EH (cell line): ENCODE measurements around the gene NFU1.
"Not testable (repeated sequence)": the region's sequence is repeated elsewhere in the genome, so short reads cannot be mapped to it uniquely, and the experiment has no call there.

ENCODE experiments used
- DNase-seq: peaks from one replicate; pipeline ENCODE4 v3.0.0-alpha.2; 2015; ENCODE audit warnings: low read depth

Gene NFU1

DNA sequence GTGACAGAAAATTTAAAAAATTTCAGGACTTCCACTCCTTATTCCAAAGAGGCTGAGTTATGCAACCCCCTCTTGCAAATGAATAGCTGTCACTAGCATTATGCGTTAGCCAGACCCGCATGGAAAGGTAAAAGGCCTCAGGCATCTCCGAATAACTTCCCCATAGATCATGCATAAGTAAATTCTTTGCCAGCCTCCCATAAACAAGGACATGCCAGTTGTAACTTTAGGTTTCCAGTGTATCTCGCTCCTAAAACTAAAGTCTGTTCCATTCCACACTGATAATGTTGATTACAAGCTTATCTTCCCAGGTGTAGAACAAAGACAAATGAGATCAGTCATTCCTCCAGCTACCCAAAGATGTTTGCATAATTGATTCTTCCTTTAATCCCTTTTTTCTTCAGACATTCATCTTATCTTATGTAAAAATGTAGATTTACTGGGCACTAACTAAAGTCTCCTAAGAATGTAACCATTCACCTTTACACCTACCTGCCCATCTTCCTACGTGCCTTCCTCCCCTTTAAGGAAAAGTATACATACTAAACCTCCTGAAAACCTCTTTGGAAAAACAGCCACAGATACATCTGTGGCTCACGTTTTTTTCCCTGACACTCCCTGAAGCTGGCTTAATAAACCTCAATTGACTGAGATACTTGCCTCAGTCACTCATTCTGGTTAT lies 13.6 kb upstream of the NFU1 start:
- DNase-seq: no peak

DNA sequence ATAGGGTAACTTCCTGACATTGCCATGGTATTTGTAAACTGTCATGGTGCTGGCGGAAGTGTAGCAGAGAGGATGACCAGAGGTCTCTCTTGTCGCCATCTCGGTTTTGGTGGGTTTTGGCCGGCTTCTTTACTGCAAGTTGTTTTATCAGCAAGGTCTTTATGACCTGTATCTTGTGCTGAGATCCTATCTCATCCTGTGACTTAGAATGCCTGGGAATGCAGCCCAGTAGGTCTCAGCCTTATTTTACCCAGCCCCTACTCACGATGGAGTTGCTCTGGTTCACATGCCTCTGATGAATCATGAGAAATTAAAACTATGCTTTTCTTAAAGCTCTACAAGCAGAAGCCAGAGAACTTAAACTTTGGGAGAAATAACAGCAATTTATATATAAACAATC lies 12.7 kb upstream of the NFU1 start:
- peak; percentile 70 for DNase-seq

DNA sequence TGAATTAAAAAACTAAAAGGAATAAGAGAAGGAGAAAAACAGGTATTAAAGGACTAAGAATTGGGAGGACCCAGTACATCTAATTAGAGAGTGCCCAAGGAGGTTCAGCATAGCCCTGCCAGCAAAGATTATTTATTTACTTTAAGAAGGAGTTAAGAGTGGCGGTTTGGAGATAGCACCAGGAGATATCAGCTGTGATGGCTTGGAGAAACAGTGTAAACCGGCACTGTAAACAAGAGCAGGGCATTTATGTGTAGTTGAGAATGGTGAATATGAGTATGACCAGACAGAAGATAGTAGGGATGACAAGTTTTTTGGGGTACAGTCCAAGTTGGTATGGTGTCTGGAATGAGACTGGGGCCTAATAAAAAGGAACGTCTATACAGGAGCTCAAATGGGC lies 6.4 kb upstream of the NFU1 start:
- DNase-seq: not testable (repeated sequence)

DNA sequence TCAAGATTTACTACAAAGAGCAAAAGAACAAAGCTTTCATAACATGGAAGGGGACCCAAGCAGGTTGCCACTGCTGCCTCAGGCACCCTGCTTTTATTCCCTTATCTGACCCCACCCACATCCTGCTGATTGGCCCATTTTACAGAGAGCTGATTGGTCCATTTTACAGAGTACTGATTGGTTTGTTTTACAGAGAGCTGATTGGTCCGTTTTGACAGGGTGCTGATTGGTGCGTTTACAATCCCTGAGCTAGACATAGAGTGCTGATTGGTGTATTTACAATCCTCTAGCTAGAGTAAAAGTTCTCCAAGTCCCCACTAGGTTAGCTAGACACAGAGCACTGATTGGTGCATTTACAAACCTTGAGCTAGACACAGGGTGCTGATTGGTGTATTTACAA lies 2.3 kb upstream of the NFU1 start:
- not testable (repeated sequence) for DNase-seq

DNA sequence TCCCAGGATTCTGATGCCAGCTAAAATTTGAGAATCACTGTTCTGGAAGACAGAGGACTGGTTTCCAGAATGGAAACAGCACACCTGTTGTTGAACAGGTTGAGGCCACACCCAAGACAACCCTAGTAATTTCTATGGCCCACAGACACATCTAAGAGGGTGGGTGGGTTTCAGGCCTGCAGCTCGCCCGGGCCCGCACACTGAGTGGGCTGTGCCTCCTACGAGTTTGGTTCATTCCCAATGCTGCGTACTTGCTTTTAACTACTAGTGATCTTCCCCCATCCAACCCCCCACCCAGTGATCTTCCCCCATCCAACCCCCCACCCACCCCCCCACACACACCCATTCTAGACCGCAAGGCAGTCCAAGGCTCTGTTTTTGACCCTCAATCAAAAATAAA lies 1.3 kb upstream of the NFU1 start:
- DNase-seq: no peak

DNA sequence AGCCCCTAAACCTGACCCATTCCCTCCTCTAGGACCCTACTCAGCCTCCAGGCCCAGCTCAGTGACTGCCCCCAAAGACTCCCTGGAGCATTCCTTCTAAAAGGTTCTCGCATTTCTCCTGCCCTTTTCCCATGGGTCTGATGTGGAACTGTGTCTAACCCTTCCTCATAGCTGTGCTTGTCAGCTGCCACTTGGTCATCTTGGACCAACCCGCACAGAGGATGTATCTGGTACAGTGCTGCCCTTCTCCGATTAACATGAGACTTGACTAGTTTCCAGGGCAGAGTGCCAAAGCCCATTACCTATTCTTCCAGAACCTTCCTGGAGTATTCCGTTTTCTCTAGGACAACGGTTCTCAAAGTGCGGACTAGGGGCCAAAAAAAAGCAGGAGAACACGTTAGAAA lies 518 bp upstream of the NFU1 start:
- DNase-seq: no peak

DNA sequence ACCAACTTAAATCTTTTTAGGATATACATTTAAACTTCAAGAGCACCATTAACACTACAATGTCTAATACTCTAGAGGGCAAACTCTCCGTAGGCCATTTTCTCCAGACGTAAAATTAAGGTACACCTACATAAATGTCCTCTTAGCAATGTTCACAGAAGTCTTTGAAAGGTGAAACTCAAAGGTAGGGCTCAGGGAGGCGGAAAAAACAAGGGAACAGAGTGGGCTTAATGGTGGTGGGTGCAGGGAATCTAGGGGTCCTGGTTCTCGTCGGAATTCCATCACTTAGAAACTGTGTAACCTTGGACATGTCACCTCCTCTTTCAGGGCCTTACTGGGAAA lies 668 bp downstream of the NFU1 start:
- DNase-seq: no peak

DNA sequence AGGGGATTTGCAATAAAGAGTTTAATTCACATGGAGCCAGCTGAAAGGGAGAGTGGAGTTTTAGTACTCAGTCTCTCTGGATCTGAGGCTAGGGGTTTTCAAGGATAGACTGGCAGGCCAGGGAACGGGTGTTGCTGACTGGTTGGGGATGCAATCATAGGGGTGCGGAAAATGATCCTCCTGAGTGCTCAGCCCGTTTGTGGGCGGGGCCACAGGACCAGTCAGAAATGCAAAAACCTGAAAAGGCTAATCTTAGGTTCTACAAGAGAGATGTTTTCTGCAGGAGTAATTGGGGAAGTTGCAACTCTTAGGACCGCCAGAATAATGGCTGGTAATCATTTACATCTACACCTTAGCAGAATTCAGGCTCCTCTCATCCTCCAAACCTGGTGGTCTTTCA lies 2.5 kb downstream of the NFU1 start:
- DNase-seq: no peak

DNA sequence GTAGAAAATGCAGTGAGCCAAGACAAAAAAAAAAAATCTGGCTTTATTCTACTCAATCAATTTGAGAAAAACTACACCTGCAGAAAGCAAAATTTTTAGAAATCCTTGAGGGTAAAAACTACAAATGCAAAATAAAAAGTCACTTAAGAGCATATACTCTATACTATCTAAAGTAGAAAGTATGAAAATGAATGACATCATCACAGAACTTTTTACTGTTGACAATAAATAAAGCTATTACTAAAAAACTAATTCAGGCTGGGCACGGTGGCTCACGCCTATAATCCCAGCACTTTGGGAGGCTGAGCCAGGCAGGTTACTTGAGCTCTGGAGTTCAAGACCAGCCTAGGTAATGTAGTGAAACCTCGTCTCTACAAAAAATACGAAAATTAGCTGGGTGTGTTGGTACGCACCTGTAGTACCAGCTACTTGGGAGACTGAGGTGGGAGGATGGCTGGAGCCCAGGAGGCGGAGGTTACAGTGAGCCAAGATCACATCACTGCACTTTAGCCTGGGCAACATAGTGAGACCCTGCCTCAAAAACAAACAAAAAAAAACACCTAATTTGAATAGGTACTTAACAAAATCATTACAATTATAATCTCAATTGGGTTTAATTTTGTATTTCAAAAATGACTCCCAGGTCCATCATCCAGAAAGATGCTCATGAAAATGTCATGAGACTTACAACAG lies 7.6 kb downstream of the NFU1 start:
- DNase-seq: no peak

DNA sequence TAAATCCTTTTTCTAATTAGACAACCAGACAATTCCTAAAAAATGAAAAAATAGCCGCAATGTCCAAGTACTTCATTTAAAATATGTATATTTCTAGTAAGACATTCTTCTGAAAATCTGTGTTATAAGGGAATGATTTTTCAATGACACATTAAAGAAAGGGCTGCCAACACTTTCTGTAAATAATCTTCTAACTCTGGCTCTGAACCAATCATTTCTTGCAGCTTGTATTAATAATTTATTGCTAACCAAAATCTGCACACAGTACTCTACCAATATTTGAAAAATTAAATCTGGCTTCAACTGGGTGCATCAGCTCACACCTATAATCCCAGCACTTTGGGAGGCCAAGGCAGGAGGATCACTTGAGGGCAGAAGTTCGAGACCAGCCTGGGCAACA lies 8.3 kb downstream of the NFU1 start:
- DNase-seq: no peak

DNA sequence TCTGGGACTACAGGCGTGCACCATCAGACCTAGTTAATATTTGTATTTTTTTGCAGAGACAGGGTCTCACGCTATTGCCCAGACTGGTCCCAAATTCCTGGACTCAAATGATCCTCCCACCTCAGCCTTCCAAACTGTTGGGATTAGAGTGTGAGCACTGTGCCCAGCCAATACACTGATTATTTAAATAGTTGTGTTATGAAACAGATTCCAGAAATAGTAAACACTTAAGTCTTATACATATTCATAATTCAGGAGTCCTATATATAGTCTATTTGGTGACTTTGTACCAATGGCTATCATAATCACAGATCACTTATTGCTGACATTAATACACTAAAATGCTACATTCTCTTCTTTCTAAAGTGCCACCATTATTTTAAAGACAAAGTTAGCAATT lies 12.8 kb downstream of the NFU1 start:
- no peak for DNase-seq

DNA sequence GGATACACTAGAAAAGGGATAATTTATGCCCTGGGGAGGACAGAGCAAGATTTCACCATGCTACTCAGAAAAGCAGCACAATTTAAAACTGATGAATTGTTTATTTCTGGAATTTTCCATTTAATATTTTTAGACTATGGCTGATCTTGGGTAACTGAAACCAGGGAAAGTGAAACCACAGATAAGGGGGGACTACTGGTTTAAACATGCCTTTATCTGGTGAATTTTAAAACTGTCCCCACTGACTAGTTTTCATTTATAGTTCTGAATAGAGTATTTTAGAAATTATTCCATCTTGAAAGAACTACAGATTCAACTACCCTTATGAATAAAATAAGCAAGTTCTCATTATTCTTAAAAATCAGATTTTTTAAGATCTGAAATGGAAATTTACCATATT lies 15.0 kb downstream of the NFU1 start:
- no peak for DNase-seq

DNA sequence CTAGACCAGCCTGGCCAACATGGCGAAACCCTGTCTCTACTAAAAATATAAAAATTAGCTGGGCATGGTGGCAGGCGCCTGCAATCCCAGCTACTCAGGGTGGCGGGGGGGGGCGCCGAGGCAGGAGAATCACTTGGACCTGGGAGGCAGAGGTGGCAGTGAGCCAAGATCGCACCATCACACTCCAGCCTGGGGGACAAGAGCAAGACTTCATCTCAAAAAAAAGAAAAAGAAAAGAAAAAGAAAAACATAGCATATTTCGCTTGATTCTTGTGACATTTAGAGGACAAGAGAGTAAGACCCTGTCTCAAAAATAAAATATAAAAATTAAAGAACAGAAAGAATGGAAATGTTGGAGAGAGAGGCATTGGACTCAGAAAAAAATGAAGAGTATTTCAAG lies 18.1 kb downstream of the NFU1 start:
- not testable (repeated sequence) for DNase-seq

DNA sequence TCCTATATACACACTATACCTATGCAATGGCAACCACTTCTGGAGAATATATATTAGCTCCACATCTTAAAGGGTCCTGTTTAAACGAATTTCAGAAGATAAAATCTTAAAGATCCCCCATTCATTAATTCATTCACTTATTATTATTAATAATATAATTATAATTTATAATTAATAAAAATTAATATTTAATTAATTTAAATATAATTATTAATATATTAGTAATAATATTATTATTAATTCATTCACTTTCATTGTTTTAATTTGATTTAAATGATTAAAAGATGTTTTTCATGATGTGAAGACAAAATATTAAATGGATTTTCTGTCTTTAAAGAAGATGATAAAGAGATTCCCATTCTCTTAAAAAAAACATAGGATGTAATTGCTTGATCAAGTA lies 21.1 kb downstream of the NFU1 start:
- no peak for DNase-seq

DNA sequence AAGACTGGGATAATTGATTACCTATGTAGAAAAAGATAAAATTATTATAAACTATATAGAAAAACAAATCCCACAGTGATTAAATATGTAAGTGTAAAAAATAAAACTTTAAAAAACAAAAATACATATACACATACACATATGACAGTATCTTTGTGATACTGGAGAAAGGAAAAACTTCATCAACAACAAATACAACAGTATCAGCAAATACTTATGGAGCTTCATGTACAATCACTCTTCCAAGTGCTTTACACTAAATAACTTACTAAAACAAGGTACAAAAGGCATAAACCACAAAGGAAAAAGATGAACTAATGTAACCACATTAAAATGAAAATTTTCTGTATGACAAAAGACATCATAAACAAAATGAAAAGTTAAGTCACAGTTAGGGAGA lies 26.1 kb downstream of the NFU1 start:
- no peak for DNase-seq

DNA sequence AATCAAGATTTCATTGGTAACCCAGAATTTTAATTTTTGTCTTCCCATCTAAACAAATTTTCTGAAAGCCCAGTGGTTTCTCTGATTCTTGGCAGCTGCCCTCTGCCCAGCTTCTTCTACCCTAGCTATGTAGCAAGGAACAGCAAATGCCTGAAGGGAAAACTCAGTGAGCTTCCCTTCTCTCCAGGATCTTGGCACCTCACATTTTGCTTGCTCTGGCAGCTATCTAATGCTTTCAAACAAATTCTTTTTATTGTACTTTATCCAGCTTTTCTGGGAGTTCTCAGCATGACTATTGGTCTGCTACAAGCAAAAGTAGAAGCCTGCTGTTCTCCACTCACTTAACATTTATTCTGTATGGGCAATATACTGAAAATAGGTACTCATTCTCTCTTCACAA lies 31.9 kb downstream of the NFU1 start:
- no peak for DNase-seq

DNA sequence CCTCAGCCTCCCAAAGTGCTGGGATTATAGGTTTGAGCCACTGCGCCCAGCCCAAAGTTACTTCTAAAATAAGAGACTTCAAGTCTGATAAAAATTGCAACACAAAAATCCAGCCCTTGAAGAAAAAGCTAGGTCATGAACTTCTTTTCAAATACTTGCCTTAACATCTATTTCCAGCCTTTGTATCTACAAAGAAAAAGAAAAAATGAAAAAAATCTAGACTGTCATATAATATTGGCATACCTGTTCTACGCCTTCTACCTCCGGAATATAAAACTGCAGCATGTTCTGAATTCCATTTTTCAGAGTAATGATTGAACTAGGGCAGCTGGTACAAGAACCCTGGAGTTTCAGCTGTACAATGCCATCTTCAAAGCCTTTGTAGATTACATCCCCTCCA lies 37.1 kb downstream of the NFU1 start:
- DNase-seq: no peak

DNA sequence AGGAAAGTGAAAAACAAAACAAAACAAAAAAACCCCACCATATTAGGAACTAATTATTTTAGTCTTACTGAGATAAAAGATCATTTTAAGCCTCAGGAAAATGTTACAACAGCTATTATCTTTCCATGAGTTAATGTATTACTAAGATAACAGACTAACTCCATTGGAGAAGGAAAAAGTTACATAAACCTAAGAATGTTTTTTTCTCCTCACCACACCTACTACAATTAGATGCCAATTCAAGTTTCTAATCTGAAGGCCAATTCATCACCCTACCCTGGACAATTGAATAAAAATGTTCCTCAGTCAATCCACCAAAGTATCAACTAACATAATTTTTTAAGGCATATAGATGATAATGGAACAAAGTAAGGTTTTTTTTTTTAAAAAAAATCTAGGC lies 40.0 kb downstream of the NFU1 start:
- DNase-seq: no peak

DNA sequence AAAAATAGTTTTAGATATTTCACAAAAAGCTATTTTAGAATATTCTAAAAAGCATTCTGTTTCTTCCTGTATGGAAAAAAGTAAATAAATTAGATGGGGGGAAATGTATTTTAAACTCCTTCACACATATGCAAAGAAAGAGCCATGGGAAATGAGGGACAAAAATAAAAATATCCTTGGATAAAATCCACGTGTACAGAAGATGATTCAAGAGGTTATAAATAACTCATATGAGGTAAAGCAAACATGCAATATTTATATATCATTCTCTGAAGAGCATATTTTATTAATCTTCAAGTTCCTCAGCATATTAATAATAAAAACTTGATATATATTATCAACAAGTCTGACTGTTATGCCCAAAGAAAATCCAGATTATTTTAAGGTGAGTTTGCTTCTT lies 41.4 kb downstream of the NFU1 start:
- DNase-seq: no peak

DNA sequence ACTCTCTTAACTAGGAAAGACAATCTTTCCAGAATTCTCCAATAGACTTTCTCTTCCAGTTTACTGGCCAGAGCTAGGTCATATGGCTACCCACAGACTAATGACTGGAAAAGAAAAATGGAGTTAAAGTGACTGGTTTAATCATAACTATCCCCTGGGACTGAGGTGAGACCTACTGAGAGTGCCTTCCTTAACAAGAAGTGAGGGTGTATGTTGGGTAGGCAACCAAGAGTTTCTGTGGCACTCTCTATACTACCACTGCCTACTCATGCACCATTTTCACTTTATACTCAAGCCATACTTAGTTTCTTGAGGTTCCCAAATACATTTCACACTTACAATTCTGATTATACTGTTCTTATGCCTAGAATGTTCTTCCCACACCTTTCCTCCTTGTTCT lies 43.3 kb downstream of the NFU1 start:
- DNase-seq: no peak

DNA sequence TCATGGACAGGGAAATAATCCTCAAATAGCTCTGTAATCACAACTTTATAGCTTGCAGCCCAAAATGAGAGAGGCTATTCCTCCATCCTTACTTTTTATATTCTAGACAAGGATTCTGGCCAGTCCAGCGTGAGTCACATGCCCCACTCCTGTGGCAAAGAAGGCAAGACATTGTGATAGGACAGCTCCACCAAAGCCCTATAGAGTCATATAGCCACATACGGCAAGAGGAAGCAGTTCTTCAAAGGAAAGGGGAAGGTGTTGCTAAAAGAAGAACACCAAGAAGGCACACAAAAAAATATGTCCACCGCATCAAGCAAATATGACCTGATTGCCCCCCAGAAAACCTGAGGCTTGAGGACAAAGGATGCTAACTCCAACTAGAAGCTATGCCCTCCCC lies 46.8 kb downstream of the NFU1 start:
- no peak for DNase-seq

DNA sequence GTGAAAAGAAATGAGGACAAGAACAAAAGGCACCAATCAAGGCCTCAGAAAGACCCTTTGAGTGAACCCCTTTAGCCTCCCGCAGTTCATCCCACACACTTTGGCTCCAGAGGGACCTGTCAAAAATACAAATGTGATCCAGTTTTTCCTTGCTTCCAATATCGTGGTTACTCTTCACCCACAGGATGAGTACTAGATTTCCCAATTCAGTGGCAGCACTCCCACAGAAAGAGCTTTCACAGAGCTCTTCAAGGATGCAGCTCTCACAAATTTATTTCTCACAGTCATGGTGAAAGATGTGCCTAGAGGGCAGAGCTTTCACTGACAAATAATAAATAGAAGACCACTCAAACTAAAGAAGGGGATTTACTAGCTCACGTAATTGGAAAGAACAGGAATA lies 47.2 kb downstream of the NFU1 start:
- no peak for DNase-seq

DNA sequence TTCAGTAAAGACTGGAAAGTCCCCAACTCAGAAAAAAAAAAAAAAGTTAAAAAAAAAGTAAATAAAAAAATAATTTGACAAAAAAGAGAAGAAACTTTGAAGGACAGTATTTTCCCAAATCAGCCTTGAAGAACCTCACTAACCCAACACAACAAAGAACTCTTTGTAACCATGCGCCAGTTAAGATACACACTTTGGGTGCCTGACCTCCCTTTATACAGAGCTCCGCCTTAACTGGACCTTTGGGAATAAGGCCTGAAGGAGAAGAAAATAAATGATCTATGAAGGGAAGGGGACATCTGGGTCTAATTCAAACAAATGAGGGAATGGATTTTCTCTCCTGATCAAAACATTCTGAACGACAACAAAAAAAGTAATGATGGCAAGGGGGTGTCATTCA lies 48.0 kb downstream of the NFU1 start:
- DNase-seq: no peak

DNA sequence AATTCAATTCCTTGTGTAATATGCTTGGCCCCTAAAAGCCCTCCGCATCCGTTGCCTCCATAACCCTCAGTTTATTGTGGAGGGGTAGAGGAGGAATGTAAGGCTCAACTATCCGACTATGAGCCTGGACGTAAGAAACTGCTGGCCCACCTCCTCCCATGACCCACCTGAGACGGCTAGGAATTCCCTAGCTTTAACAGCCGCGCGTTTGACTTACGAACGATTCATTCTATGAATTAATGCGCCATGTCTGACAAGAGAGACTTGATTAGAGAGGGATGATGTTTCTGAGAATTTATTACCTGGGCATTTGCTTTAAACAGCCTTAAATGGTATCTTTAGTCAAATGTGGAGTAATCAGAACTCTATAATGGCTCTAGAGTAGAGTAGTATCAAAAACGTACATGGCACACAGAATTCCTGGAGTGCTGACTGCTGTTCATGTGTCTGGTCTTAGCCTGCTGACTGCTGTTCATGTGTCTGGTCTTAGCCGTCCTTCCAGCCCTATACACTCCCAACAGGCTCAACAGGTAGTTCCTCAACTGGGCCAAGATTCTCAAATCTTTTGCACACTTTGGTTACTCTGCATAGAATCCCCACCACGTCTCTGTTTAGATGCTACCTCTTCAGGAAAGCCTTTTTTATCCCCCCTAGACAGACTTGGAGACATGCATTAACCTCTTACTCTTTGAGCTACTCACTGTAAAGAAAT lies 49.3 kb downstream of the NFU1 start:
- no peak for DNase-seq
